ENCODE results near the gene UTRN. TPM values are rescaled to one million over a fixed set of nuclear protein-coding genes. Genes with fewer than 3 reads are reported as not detected.
A peak's percentile ranks its signal among the peaks of the same experiment; 100 is the strongest.

Gene UTRN
- total RNA-seq, 1 experiment from 2014 or later: 125 TPM

- TF ChIP-seq ERG (CRISPR knock-in tag; IDR thresholded peaks at IDR 0.05) (no peak), TP53 (CRISPR knock-in tag; IDR thresholded peaks at IDR 0.05) (no peak), ZMAT4 (CRISPR knock-in tag; IDR thresholded peaks at IDR 0.05) (no peak), NR3C1 (CRISPR knock-in tag; conservative IDR thresholded peaks at IDR 0.05; ENCODE audit: low read depth) (no peak), ATF6 (CRISPR knock-in tag; IDR thresholded peaks at IDR 0.05) (no peak), TEAD1 (CRISPR knock-in tag; IDR thresholded peaks at IDR 0.05) (no peak), CBFB (CRISPR knock-in tag; IDR thresholded peaks at IDR 0.05; ENCODE audit: low read depth) (no peak)
- no peak for DNase-seq (ENCODE audit: low spot score)
- no peak for ATAC-seq
- H3K36me3 Mint-ChIP-seq: peaks cover 3% of the 10 kb centered on the region; the same call in 1 of the 2 replicates
- POLR2A ChIA-PET: no interaction called here
- peaks cover 24% of the 10 kb centered on the region for H3K4me1 Mint-ChIP-seq
- no peaks in the 10 kb centered on the region; the same call in 1 of the 2 replicates for H3K27me3 Mint-ChIP-seq (ENCODE audit: low read depth)
- no peak overlapping the region for H3K4me3 Mint-ChIP-seq
- H3K27ac Mint-ChIP-seq: no peak overlapping the region
- CTCF ChIA-PET: no interaction called here
- peaks cover 19% of the 10 kb centered on the region for H3K9me3 Mint-ChIP-seq
Measured at GRCh38 chr6:144248003-144248402, 37.1 kb upstream of the UTRN start.

- DNase-seq (ENCODE audit: low spot score) (no peak), ATAC-seq (no peak)
- peak overlapping the region; percentile 21; the same call in 1 of the 2 replicates for H3K27ac Mint-ChIP-seq
- no peaks in the 10 kb centered on the region; the same call in 1 of the 2 replicates for H3K27me3 Mint-ChIP-seq (ENCODE audit: low read depth)
- no peak for TF ChIP-seq ARID4B (CRISPR knock-in tag; IDR thresholded peaks at IDR 0.05; ENCODE audit: borderline replicate concordance)
- TF ChIP-seq ATF2 (CRISPR knock-in tag; IDR thresholded peaks at IDR 0.05; ENCODE audit: borderline replicate concordance, low read depth): no peak
- H3K9me3 Mint-ChIP-seq: peaks cover 19% of the 10 kb centered on the region
- peaks cover 3% of the 10 kb centered on the region; the same call in 1 of the 2 replicates for H3K36me3 Mint-ChIP-seq
- ChIA-PET POLR2A (no interaction called here), CTCF (no interaction called here)
- peaks cover 24% of the 10 kb centered on the region for H3K4me1 Mint-ChIP-seq
- no peak overlapping the region for H3K4me3 Mint-ChIP-seq
Measured at GRCh38 chr6:144248476-144249301, 36.4 kb upstream of the UTRN start.

- Mint-ChIP-seq H3K27ac (no peak overlapping the region), H3K36me3 (peaks cover 3% of the 10 kb centered on the region; the same call in 1 of the 2 replicates), H3K4me1 (peaks cover 24% of the 10 kb centered on the region), H3K4me3 (no peak overlapping the region), H3K9me3 (peaks cover 28% of the 10 kb centered on the region), H3K27me3 (ENCODE audit: low read depth) (no peaks in the 10 kb centered on the region; the same call in 1 of the 2 replicates)
- ATAC-seq (no peak), DNase-seq (ENCODE audit: low spot score) (no peak)
- TF ChIP-seq CREB1 (CRISPR knock-in tag; IDR thresholded peaks at IDR 0.05): no peak
- CTCF ChIA-PET: no interaction called here
- POLR2A ChIA-PET: no interaction called here
Measured at GRCh38 chr6:144250276-144250675, 34.9 kb upstream of the UTRN start.

Measured in WTC11 (cell line).